Neural cell (in vitro differentiated cells): ENCODE results near the gene TMEM184A. TPM values are rescaled to one million over a fixed set of nuclear protein-coding genes. Genes with fewer than 3 reads are reported as not detected.

Experiments
- H2AFZ ChIP-seq: fragments of 200-600, 300-800 bp; sonication (generic), shearing (Covaris generic); 2 replicates; pipeline ENCODE4 v1.6.0; 2014; ENCODE audit warnings: low read depth, mild to moderate bottlenecking, antibody characterized with exemption, low read length, moderate library complexity
- H3F3A ChIP-seq: fragments of 200-600 bp; shearing (Covaris generic); 2 replicates; pipeline ENCODE4 v1.6.1; 2016; ENCODE audit warnings: mild to moderate bottlenecking, moderate library complexity, mixed read lengths, antibody characterized with exemption, low read length; ENCODE audit not compliant: insufficient read depth, poor library complexity, severe bottlenecking
- H3K27ac ChIP-seq: fragments of 200-600, 300-800 bp; sonication (generic), shearing (Covaris generic); 2 replicates; pipeline ENCODE4 v1.5.1; 2014; ENCODE audit warnings: mild to moderate bottlenecking, low read length, moderate library complexity
- H3K27me3 ChIP-seq: fragments of 300-800, 200-600 bp; sonication (generic), shearing (Covaris generic); 2 replicates; pipeline ENCODE4 v1.6.0; 2014; ENCODE audit warnings: mild to moderate bottlenecking, low read depth, low read length, moderate library complexity; ENCODE audit not compliant: insufficient read depth
- H3K36me3 ChIP-seq: fragments of 300-800, 200-600 bp; sonication (generic), shearing (Covaris generic); 2 replicates; pipeline ENCODE4 v1.5.1; 2014; ENCODE audit warnings: mild to moderate bottlenecking, antibody characterized with exemption, low read length, moderate library complexity; ENCODE audit not compliant: insufficient read depth
- H3K4me2 ChIP-seq: fragments of 300-800, 200-600 bp; sonication (generic), shearing (Covaris generic); 2 replicates; pipeline ENCODE4 v1.6.0; 2014; ENCODE audit warnings: mild to moderate bottlenecking, low read length
- H3K4me3 ChIP-seq: fragments of 300-800, 200-600 bp; sonication (generic), shearing (Covaris generic); 2 replicates; pipeline ENCODE4 v1.5.1; 2014; ENCODE audit warnings: mild to moderate bottlenecking, low read length, moderate library complexity
- H3K79me2 ChIP-seq: fragments of 200-600 bp; shearing (Covaris generic); replicated peaks from 2 replicates; pipeline ENCODE4 v1.6.0; 2014; ENCODE audit warnings: mild to moderate bottlenecking, low read length, moderate library complexity; ENCODE audit not compliant: insufficient read depth
- H3K9ac ChIP-seq: fragments of 300-800, 200-600 bp; sonication (generic), shearing (Covaris generic); 2 replicates; pipeline ENCODE4 v1.6.1; 2016; ENCODE audit warnings: mild to moderate bottlenecking, low read length, mixed read lengths
- H3K9me2 ChIP-seq: fragments of 200-600 bp; shearing (Covaris generic); 2 replicates; pipeline ENCODE4 v1.6.1; 2016; ENCODE audit warnings: mild to moderate bottlenecking, low read length, mixed read lengths; ENCODE audit not compliant: insufficient read depth
- H3K9me3 ChIP-seq: fragments of 200-600, 300-800 bp; sonication (generic), shearing (Covaris generic); 2 replicates; pipeline ENCODE4 v1.6.1; 2016; ENCODE audit warnings: mild to moderate bottlenecking, mixed run types, low read length, moderate library complexity, mixed read lengths
- H4K20me1 ChIP-seq: fragments of 200-600 bp; shearing (Covaris generic); 2 replicates; pipeline ENCODE4 v1.6.1; 2016; ENCODE audit warnings: mild to moderate bottlenecking, mixed run types; ENCODE audit not compliant: insufficient read depth
- EP300 ChIP-seq: fragments of 450-650 bp; conservative IDR thresholded peaks from 2 replicates; pipeline ENCODE4 v1.6.1; 2014; ENCODE audit warnings: antibody characterized with exemption, mild to moderate bottlenecking, moderate library complexity; ENCODE audit not compliant: poor library complexity, severe bottlenecking
- EZH2 ChIP-seq: fragments of 200-600, 300-800 bp; shearing (Covaris generic), sonication (generic); IDR thresholded peaks from 2 replicates; pipeline ENCODE4 v1.6.1; 2014; ENCODE audit warnings: antibody characterized with exemption, low read length, borderline replicate concordance, mild to moderate bottlenecking; ENCODE audit not compliant: insufficient read depth, poor library complexity, severe bottlenecking
- MXI1 ChIP-seq: fragments of 450-650 bp; conservative IDR thresholded peaks from 2 replicates; pipeline ENCODE4 v1.6.1; 2014; ENCODE audit warnings: antibody characterized with exemption, mild to moderate bottlenecking; ENCODE audit not compliant: poor library complexity, severe bottlenecking
- POLR2AphosphoS5 ChIP-seq: IDR thresholded peaks from 2 replicates; pipeline ENCODE4 v1.6.1; 2012
- RAD21 ChIP-seq: fragments of 450-650 bp; conservative IDR thresholded peaks from 2 replicates; pipeline ENCODE4 v1.6.1; 2014; ENCODE audit warnings: antibody characterized with exemption, mild to moderate bottlenecking, moderate library complexity
- SMC3 ChIP-seq: fragments of 450-650 bp; conservative IDR thresholded peaks from 2 replicates; pipeline ENCODE4 v1.6.1; 2014; ENCODE audit warnings: antibody characterized with exemption, mild to moderate bottlenecking, moderate library complexity; ENCODE audit not compliant: poor library complexity
- TAF1 ChIP-seq: IDR thresholded peaks from 2 replicates; pipeline ENCODE4 v1.6.1; 2012; ENCODE audit warnings: low read depth
- polyA plus RNA-seq: library from polyadenylated mRNA; depleted of rRNA; stranded (reverse); fragments of >200 nt; gene quantifications from 2 replicates; pipeline ENCODE4 v1.2.3, GENCODE V29; 2014
- TF ChIP-seq, protein P1 (sequence below): IDR thresholded peaks from 2 replicates; pipeline ENCODE4 v1.6.1; 2012; ENCODE audit warnings: borderline replicate concordance
- TF ChIP-seq, protein P2 (sequence below): fragments of 450-650 bp; IDR thresholded peaks from 2 replicates; pipeline ENCODE4 v1.5.1; 2014; ENCODE audit warnings: antibody characterized with exemption, mild to moderate bottlenecking, moderate library complexity; ENCODE audit not compliant: poor library complexity, severe bottlenecking

TMEM184A gene
- polyA plus RNA-seq, 1 donor from 2014 or later = not detected

DNA sequence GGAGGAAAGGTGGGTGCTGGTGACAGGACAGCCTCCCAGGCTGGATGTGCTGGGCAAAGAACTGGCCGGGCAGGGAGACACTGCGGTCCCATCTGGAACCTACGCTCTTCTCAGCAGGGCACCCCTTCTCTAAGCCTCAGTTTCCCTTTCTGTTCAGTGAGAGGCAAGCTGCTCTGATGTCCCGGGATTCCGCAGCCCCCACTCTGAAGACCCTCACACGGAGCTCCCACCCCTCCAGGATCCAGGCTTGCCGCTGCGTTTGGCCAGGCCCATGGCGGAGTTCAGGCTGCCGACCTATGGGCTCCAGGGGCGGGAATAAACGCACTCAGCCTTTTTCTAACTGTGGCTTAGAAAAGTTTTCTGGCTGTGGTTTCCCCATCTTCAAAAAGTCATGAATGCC lies 41.6 kb downstream of the TMEM184A start:
- Histone ChIP-seq H3K9me3 (no peaks in the 10 kb centered on the region), H3F3A (no peaks in the 10 kb centered on the region), H4K20me1 (no peaks in the 10 kb centered on the region), H3K9me2 (no peaks in the 10 kb centered on the region), H3K79me2 (no peaks in the 10 kb centered on the region), H3K27me3 (no peaks in the 10 kb centered on the region), H3K9ac (no peak overlapping the region), H3K27ac (no peak overlapping the region), H2AFZ (no peak overlapping the region), H3K36me3 (no peaks in the 10 kb centered on the region), H3K4me3 (no peak overlapping the region), H3K4me2 (no peak overlapping the region)
- TF ChIP-seq MXI1 (no peak), TAF1 (no peak), SMC3 (no peak), RAD21 (no peak), EZH2 (no peak), EP300 (no peak), POLR2AphosphoS5 (no peak)
- TF ChIP-seq, protein P1, sequence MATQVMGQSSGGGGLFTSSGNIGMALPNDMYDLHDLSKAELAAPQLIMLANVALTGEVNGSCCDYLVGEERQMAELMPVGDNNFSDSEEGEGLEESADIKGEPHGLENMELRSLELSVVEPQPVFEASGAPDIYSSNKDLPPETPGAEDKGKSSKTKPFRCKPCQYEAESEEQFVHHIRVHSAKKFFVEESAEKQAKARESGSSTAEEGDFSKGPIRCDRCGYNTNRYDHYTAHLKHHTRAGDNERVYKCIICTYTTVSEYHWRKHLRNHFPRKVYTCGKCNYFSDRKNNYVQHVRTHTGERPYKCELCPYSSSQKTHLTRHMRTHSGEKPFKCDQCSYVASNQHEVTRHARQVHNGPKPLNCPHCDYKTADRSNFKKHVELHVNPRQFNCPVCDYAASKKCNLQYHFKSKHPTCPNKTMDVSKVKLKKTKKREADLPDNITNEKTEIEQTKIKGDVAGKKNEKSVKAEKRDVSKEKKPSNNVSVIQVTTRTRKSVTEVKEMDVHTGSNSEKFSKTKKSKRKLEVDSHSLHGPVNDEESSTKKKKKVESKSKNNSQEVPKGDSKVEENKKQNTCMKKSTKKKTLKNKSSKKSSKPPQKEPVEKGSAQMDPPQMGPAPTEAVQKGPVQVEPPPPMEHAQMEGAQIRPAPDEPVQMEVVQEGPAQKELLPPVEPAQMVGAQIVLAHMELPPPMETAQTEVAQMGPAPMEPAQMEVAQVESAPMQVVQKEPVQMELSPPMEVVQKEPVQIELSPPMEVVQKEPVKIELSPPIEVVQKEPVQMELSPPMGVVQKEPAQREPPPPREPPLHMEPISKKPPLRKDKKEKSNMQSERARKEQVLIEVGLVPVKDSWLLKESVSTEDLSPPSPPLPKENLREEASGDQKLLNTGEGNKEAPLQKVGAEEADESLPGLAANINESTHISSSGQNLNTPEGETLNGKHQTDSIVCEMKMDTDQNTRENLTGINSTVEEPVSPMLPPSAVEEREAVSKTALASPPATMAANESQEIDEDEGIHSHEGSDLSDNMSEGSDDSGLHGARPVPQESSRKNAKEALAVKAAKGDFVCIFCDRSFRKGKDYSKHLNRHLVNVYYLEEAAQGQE = no peak
- TF ChIP-seq, protein P2, sequence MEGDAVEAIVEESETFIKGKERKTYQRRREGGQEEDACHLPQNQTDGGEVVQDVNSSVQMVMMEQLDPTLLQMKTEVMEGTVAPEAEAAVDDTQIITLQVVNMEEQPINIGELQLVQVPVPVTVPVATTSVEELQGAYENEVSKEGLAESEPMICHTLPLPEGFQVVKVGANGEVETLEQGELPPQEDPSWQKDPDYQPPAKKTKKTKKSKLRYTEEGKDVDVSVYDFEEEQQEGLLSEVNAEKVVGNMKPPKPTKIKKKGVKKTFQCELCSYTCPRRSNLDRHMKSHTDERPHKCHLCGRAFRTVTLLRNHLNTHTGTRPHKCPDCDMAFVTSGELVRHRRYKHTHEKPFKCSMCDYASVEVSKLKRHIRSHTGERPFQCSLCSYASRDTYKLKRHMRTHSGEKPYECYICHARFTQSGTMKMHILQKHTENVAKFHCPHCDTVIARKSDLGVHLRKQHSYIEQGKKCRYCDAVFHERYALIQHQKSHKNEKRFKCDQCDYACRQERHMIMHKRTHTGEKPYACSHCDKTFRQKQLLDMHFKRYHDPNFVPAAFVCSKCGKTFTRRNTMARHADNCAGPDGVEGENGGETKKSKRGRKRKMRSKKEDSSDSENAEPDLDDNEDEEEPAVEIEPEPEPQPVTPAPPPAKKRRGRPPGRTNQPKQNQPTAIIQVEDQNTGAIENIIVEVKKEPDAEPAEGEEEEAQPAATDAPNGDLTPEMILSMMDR = no peak

DNA sequence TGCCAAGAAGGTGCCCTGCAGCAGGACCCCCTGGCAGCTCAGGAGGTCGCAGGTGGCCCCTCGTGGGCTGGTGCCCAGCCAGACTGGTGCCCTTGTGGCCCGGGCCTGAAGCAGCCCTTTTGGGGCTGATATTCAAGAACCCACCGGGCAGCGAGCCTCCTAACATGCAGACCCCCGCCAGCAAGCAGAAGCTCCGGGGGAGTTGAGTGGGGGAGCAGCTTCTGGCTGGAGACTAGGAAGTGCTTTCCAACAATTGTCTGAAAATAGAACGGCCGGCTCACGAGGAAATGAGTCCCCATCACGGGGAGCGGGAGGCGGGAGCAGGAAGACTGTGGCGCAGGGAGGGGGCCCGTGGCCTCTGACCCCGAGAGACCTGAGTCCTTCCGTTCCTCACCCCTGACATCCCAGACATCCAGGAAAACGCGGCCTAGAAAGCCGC lies 42.3 kb downstream of the TMEM184A start:
- H3K27ac ChIP-seq = no peak overlapping the region
- H3F3A ChIP-seq = no peaks in the 10 kb centered on the region
- no peaks in the 10 kb centered on the region for H4K20me1 ChIP-seq
- no peaks in the 10 kb centered on the region for H3K27me3 ChIP-seq
- H3K36me3 ChIP-seq = no peaks in the 10 kb centered on the region
- H3K79me2 ChIP-seq = no peaks in the 10 kb centered on the region
- TF ChIP-seq, protein P1 = no peak
- TF ChIP-seq EP300 = no peak
- no peak for TF ChIP-seq EZH2
- TF ChIP-seq, protein P2 = no peak
- H3K4me2 ChIP-seq = no peak overlapping the region
- no peak overlapping the region for H2AFZ ChIP-seq
- H3K9ac ChIP-seq = no peak overlapping the region
- no peaks in the 10 kb centered on the region for H3K9me3 ChIP-seq
- H3K9me2 ChIP-seq = no peaks in the 10 kb centered on the region
- no peak overlapping the region for H3K4me3 ChIP-seq
